LHCN-M2 (cell line): ENCODE results near the gene TNFRSF8. TPM values are rescaled to one million over a fixed set of nuclear protein-coding genes. Genes with fewer than 3 reads are reported as not detected.

Experiments used
- DNase-seq: peaks from one replicate; pipeline ENCODE4 v3.0.0-alpha.2; 2012; ENCODE audit warnings: low read depth
- total RNA-seq: library from RNA; depleted of rRNA; stranded (reverse); fragments of >200 nt; gene quantifications from 2 replicates; pipeline ENCODE4 v1.2.3, GENCODE V29; 2014

Gene TNFRSF8
- total RNA-seq, 1 experiment from 2014 or later = not detected

DNA sequence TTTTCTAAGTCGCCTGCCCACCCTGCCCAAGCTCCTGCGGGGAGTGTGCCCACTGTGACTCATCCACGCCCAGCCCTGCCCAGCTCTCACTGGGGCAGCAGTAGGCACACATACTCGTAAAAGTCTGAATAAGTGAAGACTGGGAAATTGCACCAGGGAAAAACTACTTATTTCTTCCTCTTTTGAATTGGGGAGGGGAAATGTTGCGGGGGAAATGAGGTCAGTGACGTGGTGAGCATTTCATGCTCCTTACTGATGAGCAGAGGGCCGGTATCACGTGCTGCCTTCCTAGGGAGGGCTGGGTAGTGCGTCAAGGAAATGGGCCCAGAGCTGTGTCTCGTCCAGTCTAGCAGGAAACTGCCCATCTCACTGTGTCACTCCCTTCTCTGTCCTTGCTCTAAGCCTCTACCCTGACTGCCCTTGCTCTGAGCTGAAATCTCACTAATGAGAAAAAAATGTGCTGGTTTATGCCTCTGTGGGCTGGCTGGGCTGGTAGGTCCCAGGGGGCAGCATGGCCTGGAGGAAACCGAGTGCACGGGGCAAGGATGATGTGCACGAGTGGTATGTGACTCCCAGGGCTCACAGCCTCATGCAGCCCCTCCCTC, 90.2 kb downstream of the TNFRSF8 start:
- DNase-seq = peak; percentile 92

DNA sequence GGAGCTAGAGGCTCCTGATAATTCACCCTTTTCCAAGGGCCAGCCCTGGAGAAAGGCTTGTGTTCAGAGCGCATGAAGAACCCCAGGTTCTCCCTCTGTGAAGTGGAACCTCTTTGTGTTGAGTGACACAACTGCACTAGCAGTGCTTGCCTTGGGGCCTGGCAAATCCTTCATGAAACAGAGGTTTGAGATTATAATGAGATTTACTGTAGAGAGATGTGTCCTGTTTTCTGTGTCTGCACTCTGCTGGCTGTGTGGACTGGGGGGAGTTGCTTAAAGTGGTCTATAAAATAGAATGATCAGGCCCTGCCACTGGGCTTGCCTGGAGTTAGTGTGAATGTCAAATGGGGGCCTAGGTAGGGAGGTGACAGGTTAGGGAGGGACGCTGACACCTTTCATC, 92.2 kb downstream of the TNFRSF8 start:
- DNase-seq = no peak

DNA sequence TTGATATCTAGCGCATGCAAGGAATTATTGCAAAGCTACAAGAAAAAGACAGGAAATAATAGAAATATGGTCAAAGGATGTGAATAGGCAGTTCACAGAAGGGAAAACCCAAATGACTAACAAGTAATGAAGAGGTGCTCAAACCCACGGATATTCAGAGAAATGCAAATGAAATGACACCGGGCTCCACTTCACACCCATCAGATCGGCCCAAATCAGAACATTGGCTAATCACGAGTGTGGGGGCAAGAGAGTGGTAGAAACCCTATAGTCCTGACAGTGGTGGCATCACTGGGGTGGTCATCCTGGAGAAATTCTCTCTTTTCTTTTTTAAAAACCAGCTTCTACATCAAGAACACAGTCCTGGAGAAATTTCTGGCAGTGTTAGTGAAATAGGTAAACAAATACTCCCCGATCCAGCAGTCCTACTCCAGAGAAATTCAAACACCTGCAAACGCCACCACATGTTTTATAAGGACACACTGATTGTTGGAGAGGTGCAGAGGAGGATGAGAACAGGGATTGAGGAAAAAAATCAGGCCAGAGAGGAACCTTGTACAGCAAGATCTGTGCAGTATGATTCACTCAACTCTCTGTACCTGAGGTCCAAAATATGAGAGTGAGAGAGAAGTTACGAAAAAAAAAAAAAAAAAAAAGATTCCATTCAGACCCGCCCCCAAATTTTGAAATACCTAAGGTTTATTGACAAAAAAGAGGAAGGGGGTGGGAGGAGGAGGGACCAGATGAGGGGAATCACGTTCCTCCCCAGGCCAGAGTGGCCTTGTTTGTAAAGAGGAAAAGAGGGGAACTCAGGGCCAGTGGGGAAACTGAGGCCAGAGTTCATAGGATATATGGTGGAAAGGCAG, 94.5 kb downstream of the TNFRSF8 start:
- no peak for DNase-seq

DNA sequence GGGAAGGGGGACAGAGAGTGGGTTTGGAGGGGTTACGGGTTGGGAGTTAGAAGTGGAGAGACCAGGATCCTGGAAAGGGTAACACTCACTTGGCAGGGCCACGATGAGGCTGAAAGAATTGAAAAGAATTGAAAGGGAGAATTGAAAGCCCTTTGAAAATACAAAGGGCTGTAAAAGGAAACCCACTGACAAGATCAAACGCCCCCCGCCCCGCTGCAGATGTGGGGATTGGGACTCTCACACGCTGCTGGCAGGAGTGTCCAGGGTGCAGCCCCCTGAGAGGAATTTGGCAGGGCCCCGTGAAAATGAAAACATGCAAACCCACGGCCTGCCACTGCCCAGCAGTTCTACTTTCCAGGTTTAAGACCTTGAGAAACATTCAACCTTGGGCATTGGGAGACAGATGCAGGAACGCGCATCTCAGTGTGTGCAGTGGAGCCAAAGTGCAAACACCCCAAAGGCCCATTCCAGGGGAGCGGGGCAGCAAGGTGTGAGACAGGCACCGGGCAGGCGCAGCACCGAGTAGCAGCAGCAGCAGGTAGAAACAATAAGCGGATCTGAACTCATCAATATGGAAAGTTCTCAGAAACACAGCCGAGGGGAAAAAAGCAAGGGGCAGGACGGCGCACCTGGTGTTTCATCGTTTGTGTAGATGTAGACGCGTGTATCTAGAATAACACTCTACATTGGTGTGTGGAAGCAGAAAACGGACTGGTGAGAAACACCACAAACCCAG, 95.4 kb downstream of the TNFRSF8 start:
- no peak for DNase-seq

DNA sequence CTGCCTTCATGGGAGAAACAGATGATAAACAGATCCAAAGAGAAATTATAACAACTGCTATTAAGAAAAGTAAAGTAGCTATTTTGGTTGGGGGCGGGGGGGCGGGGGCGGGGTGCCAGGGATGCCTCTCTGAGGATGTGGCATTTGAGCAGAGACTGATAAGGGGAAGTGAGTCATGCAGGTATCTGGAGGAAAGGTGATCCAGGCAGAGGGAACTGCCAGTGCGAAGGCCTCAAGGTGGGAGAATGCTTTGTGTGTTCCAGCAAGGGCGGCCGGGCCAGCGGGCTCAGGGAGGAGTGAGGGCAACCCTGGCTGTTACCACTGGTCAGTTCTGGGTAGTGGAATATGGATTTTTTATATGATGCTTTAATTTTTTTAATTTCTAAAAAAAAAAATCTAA, 96.7 kb downstream of the TNFRSF8 start:
- DNase-seq = no peak

DNA sequence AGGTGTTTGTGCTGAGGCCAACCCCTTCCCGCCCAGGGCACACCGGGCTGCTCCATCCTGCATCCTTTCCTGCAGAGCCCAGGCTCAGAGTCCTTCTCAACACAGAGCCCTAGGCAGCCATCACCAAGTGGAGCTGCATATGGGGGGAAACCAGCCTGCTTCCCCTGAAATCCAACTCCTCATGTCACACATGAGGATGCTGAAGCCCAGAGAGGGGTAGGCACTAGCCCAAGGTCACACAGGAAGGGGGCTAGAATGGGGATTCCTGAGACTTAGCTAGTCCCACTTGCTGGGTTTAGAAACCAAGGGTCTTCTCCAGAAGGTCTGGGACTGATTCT, 98.2 kb downstream of the TNFRSF8 start:
- no peak for DNase-seq

DNA sequence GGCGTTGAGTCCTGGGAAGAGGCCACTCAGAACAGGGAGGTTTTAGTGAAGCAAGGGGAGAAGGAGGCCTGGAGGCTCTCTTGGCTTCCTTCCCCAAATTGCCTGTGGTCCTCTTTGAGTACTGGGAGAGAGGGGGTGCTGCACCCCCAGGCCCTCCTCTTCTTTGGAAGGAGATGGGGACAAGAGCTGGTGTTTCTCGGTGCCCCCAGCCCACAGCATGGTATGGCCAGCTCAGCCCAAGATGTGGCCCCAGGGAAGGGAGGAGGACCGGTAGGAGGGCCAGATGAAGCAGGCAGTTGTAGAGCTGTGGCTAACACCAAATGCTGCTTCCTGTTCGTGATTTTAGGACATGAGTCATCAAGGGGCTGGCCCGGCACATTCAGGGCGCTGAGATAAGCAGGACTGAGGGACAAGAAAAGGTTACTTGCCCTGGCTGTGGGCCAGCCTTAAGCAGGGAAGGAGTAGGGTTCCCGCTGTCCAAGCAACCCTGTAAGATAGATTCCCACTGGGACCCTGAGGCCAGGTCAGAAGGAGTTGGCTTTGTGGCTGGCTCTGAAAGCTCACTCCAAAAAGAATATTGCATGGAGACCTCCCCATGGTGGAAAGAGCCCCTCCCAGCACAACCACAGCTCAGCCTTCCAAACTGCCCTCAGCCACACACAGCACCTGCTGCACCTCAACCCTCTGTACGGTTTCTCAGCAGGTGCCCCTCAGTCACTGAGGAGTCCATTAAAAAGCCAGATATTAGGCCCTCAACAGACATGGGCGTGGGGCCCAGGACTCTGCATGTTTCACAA, 98.8 kb downstream of the TNFRSF8 start:
- DNase-seq = peak; percentile 92

DNA sequence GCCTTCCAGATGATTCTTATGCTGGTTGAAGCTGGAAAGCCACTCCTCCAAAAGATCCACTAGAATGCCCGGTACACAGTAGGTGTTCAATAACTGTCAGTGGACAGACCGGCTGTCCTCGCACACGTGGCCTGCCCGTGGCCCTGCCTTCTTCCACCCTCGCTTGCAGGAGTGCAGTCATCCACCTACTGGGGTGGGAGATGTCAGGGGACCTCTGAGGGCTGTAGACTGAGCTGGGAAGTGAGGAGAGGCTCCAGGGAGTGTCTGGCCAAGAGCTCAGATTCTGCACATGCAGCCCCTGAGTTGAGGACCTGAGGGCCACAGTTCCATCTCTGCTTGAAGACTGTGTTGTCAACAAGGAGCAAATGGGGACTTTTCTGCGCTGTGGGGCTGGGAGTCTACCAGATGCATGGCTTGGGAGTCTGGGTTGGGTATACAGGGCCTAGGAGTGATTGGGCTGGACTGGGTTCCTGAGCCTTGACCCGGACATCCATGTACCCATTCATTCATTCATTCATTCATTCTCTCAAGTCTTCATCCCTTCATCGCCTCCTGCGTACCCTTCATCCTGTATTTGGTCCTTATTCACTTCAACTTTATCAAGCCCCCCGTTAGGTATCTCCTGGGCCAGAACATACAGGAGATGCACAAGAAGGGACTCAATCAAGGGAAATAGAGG, 99.5 kb downstream of the TNFRSF8 start:
- DNase-seq = no peak

DNA sequence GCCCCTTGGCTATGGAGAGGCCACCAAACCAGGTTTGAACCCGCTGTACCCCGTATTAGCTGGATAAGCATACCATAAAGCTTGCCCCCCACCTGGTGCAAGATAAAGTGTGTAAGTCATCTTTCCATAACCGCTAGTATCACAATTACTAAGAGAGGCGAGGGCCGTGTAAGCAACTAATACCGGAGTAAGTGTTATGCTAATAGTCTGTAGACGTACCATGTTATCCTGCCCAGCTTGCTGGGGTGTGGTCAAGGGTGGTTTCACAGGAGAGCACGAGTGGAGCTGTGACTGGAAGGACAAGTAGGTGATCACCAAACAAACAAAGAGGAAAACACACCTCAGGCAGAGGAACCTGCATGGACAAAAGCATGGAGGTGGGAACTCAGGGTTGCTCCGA, 100.1 kb downstream of the TNFRSF8 start:
- no peak for DNase-seq

DNA sequence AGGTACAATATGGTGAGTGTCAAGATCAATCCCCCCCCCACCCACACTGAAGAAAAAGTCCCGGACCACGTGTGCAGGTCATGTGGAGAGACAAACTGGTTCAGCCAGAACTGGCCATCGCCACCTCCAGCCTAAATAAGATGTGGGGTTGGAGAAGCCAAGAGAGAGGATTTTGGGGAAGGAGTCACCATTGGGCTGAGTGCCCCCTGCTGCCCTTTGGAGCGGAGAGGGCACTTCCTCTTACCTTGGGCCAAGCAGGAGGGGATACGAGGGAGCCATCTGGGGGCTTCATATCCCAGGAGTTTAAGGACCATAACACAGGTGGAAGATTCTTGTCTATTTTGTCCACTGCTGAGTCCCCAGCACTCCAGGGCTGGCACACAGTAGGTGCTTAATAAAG, 101.1 kb downstream of the TNFRSF8 start:
- no peak for DNase-seq

DNA sequence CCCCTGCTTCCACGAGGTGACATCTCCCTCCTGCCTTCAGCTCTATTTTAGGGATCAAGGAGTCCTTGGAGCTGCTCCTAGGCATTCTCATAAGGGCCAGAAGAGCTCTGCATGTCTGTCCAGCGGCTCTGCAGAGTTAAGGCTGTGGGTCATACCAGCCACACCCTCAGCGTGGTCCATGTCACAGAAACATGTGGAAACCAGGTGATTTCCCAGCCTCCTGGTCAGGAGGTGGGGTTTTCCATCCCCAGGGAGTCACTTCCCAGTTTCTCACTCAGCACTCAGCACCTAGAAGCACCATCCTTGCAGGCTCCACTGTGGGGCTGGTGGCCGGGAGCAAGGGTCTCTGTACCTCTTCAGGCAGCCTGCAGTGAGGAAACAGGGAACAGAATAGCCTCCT, 102.2 kb downstream of the TNFRSF8 start:
- no peak for DNase-seq

DNA sequence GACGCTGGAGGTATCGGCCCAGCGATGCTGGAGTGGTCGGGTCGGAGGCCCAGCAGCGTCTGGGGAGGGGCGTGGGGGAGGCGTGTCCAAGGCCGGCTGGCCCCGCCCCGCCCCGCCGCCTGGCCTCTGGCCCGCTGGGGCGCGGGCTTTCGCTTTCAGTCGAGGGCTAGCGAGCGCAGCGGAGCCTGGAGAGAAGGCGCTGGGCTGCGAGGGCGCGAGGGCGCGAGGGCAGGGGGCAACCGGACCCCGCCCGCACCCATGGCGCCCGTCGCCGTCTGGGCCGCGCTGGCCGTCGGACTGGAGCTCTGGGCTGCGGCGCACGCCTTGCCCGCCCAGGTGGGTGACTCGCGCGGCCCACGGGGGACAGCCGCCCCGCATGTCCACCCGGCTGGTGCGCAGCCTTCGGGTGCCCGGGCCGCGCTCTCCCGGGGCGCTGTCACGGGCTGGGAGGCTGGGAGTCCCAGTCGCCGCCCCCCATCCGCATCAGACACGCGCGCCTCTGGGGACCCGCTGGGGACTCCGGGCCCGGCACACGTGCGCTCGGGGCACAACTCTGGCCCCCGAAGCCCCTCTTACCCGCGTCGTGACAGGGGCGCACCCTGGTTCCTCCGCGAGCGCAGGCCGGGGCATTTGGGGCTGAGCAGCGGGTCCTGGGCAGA, 103.9 kb downstream of the TNFRSF8 start, which contains the start of gene TNFRSF1B:
Gene TNFRSF1B (plus strand): TSS at position 158 of the 659 bp plus-strand sequence. CDS start 101 bp downstream, at position 259.
- no peak for DNase-seq

DNA sequence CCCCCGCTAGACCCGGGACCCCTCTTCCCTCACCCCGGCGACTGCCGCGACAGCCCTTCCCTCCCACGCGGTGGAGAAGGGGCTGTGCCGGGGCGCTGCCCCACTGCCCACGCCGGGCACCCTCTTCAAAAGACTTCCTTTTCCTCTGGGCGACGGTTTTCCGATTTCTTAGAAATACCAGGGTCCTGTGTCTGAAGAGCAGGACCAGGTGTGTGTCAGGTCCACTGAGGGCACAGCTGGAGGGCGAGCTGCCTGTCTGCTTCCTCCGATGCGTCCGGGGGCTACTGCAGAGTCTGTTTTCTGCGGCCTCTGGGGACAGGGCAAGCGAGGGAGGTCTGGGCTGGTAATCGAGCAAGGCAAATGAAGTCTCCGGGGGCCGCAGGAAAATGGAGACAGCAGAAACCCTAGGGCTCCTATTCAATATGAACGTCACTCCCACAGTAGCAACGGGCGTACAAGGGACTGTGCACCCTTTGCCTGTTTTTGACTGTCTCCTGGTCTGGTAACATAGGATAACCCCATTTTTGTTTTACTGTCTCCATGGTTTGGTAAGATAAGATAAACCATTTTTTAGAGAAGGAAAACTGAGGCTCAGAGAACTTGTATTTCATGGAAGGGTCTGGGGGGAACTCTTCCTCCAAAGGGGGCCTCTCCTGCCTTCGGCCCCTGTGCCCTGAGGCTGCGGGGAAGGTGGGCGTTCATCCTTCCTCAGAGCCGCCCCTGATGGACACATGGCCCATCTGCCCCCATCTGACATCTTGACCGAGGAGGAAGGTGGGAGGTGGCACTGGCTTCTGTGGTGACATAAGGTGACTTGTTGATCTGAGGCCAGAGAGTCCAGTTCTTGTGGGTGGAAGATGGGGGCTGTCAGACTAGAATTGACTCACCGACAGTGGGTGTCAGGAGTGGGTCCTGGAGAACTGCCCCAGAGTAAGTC, 104.7 kb downstream of the TNFRSF8 start:
- no peak for DNase-seq

DNA sequence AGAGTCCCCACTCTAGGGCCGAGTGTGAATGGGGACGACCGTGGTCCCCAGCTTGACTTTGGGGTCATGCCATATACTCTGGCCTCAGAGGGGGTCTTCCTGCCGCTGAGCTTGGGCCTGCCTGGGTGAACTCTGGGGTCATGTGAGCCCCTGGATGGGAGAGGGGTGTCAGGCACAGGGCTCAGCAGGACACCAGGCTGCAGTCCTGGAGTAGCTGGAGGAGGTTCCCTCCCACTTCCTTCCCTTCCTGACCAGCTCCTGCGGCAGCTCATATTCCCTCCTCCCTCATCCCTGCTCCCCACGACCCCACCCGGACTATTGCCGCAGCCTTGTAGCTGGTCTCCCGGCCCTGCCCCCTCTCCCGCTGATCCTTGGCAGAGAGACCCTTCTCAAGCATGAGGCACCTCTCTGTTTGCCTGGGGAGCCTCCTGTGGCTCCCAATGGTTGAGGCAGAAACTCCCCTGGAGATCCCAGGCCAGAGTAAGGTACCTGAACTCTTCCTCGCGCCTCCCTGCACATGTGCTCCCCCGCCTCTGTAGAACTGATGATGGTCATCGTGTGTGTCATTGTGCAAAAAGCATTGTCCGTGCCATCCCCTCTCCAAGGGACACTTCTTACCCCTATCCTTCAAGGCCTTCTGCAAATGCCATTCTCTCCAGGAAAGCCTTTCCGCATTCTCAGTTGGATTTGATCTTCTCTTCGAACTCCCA, 105.5 kb downstream of the TNFRSF8 start:
- DNase-seq = no peak

DNA sequence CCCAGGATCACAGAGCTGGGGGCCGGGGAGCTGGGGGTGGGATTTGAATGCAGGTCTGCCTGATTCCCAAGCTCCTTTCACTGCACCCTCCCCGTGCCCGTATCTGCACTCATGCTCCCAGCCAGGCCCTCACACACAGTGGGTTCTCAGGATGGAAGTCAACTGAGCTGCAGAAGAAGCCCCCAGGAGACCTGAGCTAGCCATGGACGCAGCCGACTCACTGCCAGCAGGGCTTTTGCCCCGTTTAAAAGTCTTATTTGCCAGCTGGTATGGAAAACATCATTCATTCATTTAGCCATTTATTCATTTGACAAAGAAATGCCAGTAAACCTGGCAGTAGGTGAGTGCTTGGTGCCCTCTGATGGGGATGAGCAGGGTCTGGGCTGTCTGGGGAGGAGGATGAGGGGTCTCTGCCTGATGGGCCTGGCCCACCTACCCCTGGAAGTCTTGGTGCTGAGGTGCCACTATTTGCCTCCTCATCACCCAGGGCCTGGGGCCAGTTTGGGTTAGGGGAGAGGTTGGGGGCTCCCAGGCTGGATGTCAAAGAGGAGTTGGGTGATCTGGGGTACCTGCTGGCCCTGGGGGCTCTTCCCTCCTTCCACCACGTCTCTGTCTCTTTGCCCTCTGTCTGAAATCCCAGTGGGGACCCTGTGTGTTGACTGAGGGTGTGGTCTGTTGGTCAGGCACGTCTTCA, 106.5 kb downstream of the TNFRSF8 start:
- DNase-seq = no peak

DNA sequence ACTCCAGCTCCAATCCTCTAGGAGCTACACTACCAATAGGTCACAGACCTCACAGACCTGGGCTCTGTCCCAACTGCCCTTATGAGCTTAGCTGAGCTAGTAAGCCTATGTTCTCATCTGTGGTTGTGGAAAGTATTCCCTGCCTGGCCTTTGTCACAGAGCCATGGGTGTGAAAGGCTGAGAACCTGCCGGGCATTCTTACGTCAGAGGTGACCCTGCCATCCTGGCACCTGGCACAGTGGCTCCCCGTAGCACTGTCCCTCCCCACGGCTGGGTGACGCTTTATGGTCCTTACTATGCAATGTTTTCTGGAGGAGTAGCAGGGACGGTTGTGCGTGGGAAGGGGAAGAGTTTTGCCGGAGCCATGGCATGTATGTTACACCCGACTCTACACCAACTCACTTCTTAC, 107.2 kb downstream of the TNFRSF8 start:
- DNase-seq = no peak

DNA sequence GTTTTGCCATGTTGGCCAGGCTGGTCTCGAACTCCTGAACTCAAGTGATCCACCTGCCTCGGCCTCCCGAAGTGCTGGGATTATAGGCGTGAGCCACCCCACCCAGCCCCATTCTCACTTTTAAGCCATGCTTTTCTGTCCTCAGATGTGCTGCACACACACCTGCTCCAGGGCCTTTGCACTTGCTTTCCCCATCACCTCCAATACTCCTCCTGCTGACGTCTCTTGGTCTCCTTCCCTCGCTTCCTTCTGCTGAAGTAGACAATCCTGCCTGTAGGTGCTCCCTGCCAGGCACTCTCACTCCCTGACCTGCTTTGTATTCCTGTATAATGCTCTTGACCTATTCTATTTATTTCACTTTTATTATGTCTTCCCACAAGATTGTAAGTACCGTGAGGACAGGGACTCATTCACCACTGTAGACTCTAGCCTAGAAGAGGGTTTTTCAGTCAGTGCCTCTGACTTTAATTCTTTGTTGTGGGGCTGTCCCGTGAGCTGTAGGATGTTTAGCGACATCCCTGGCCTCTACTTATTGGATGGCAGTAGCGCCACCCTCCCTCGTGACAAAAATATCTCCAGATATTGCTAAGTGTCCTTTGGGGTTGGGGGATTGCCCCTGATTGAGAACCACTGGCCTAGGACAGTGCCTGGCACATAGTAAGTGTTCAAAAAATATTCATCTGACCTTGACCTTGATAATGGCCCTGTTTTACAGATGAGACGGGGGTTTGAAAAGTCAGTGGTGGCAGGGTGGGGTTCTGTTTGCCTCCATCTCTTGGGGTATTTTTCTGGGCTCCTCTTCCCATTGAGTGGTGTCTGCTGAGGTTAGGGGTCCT, 108.3 kb downstream of the TNFRSF8 start:
- no peak for DNase-seq
